ENCODE data around the gene TNRC18. TPM values are rescaled to one million over a fixed set of nuclear protein-coding genes. Genes with fewer than 3 reads are reported as not detected.

TNRC18 gene
- total and polyA plus RNA-seq, 2 of the 8 experiments (the other 6 are each of a cell fraction or from before 2014, with no cell fraction given): 1.7 to 8.6 TPM

GRCh38 chr7:5274441-5274840, 149.2 kb downstream of the TNRC18 start:
- H2BK15ac ChIP-seq (ENCODE audit: low read length): no peak overlapping the region
- H3K79me1 ChIP-seq (ENCODE audit: low read depth, low read length): no peaks in the 10 kb centered on the region
- no peak overlapping the region for H4K91ac ChIP-seq (replicated peaks; ENCODE audit: insufficient read length, low read length)
- H3K9ac ChIP-seq (replicated peaks in 1 of 4; ENCODE audit: extremely low read depth in 1 of 4, low read depth in 3 of 4, low read length in 3 of 4): no peak overlapping the region
- H2BK20ac ChIP-seq (ENCODE audit: low read length): no peak overlapping the region
- no peak overlapping the region for H3K14ac ChIP-seq (ENCODE audit: insufficient read length)
- H4K5ac ChIP-seq (ENCODE audit: insufficient read length, low read depth, low read length): no peak overlapping the region
- H3K4me1 ChIP-seq (replicated peaks in 1 of 4; ENCODE audit: control insufficient read depth in 3 of 4, insufficient read depth in 4 of 4, low read length in 3 of 4): no peaks in the 10 kb centered on the region
- H3K4me2 ChIP-seq (ENCODE audit: insufficient read depth in 1 of 2, low read depth in 2 of 2, low read length in 2 of 2): no peak overlapping the region
- H3K56ac ChIP-seq (replicated peaks; ENCODE audit: insufficient read length, low read depth, low read length): no peak overlapping the region
- H4K8ac ChIP-seq (ENCODE audit: extremely low read depth, insufficient read depth, low read length): no peak overlapping the region
- no peaks in the 10 kb centered on the region for H3K23me2 ChIP-seq (ENCODE audit: low read depth, low read length)
- no peak for TF ChIP-seq SRF (IDR thresholded peaks at IDR 0.05; ENCODE audit: low read depth, low read length)
- TF ChIP-seq EP300 (IDR thresholded peaks at IDR 0.05; ENCODE audit: borderline replicate concordance in 1 of 2, low read depth in 2 of 2, low read length in 2 of 2): no peak
- TF ChIP-seq BACH1 (IDR thresholded peaks at IDR 0.05; ENCODE audit: low read length): no peak
- no peak for TF ChIP-seq KDM4A (IDR thresholded peaks at IDR 0.05; ENCODE audit: low read depth, low read length, severe bottlenecking)
- no peak for TF ChIP-seq SP2 (IDR thresholded peaks at IDR 0.05; ENCODE audit: low read length)
- TF ChIP-seq ASH2L (IDR thresholded peaks at IDR 0.05; ENCODE audit: low read length): no peak
- no peak for TF ChIP-seq KDM1A (IDR thresholded peaks at IDR 0.05; ENCODE audit: borderline replicate concordance, low read length)
- no peak for TF ChIP-seq RXRA (IDR thresholded peaks at IDR 0.05; ENCODE audit: insufficient read depth, low read depth, low read length)
- TF ChIP-seq SIX5 (IDR thresholded peaks at IDR 0.05; ENCODE audit: low read depth, low read length): no peak
- no peak for TF ChIP-seq CEBPB (IDR thresholded peaks at IDR 0.05; ENCODE audit: low read depth, low read length)
- no peak for TF ChIP-seq ZNF274 (IDR thresholded peaks at IDR 0.05; ENCODE audit: borderline replicate concordance, extremely low read depth, low read length)
- TF ChIP-seq CBX8 (IDR thresholded peaks at IDR 0.05; ENCODE audit: borderline replicate concordance, low read depth, low read length): no peak
- H3K9me3 ChIP-seq (ENCODE audit: insufficient read depth in 2 of 2, low read depth in 1 of 2, low read length in 1 of 2): no peaks in the 10 kb centered on the region
- H3K23ac ChIP-seq (ENCODE audit: insufficient read length): no peak overlapping the region
- WGBS, 2 experiments (ENCODE audit: extremely low coverage in 1 of 2, insufficient coverage in 1 of 2, insufficient read length in 1 of 2, insufficient replicate concordance in 2 of 2, low coverage in 1 of 2, low lambda C conversion rate in 2 of 2, missing lambda C conversion rate in 1 of 2): 88% methylated on average over 5 of the region's 7 CpGs; no CpG with 5 or more reads in 1 of the 2 experiments
- no peak overlapping the region for H2AK5ac ChIP-seq (ENCODE audit: low read depth, low read length)
- H3K36me3 ChIP-seq (ENCODE audit: control insufficient read depth in 2 of 4, insufficient read depth in 4 of 4, low read length in 3 of 4): no peaks in the 10 kb centered on the region
- no peak overlapping the region for H2BK12ac ChIP-seq (ENCODE audit: low read depth, low read length)
- H2BK5ac ChIP-seq (ENCODE audit: low read depth, low read length): no peak overlapping the region
- no peak overlapping the region for H2BK120ac ChIP-seq (replicated peaks; ENCODE audit: low read depth, low read length)
- FAIRE-seq (no peak), DNase-seq (ENCODE audit: low read depth in 1 of 2, low spot score in 2 of 2) (no peak)
- H3K27me3 ChIP-seq (replicated peaks in 1 of 4; ENCODE audit: control insufficient read depth in 3 of 4, extremely low read depth in 1 of 4, insufficient read depth in 3 of 4, low read length in 3 of 4): no peaks in the 10 kb centered on the region
- no peaks in the 10 kb centered on the region for H3K79me2 ChIP-seq (ENCODE audit: control insufficient read depth in 1 of 2, insufficient read depth in 2 of 2, low read length in 2 of 2)
- H4K20me1 ChIP-seq (replicated peaks in 1 of 2; ENCODE audit: control insufficient read depth in 1 of 2, insufficient read depth in 2 of 2, low read length in 2 of 2): no peaks in the 10 kb centered on the region
- H3K4me3 ChIP-seq (ENCODE audit: extremely low read depth in 1 of 4, insufficient read depth in 2 of 4, low read depth in 3 of 4, low read length in 4 of 4): no peak overlapping the region
- ChIA-PET POLR2A (ENCODE audit: partially characterized antibody) (no interaction called here), CTCF (ENCODE audit: partially characterized antibody) (interaction anchor here (0.9 to 2.0 kb wide), 2 partner anchors 11 to 121 kb away, joined by 3 to 7 read pairs; no protein-coding TSS in a partner anchor)
- H3K4ac ChIP-seq (replicated peaks; ENCODE audit: insufficient read length, low read depth, low read length): no peak overlapping the region
- no peak overlapping the region for H3K18ac ChIP-seq (ENCODE audit: extremely low read depth, low read length)
- H3K27ac ChIP-seq (ENCODE audit: low read depth, low read length): no peak overlapping the region
- H2AFZ ChIP-seq (ENCODE audit: low read length): no peak overlapping the region
